ENCODE data around the gene RBM33.

The RBM33 gene

DNA sequence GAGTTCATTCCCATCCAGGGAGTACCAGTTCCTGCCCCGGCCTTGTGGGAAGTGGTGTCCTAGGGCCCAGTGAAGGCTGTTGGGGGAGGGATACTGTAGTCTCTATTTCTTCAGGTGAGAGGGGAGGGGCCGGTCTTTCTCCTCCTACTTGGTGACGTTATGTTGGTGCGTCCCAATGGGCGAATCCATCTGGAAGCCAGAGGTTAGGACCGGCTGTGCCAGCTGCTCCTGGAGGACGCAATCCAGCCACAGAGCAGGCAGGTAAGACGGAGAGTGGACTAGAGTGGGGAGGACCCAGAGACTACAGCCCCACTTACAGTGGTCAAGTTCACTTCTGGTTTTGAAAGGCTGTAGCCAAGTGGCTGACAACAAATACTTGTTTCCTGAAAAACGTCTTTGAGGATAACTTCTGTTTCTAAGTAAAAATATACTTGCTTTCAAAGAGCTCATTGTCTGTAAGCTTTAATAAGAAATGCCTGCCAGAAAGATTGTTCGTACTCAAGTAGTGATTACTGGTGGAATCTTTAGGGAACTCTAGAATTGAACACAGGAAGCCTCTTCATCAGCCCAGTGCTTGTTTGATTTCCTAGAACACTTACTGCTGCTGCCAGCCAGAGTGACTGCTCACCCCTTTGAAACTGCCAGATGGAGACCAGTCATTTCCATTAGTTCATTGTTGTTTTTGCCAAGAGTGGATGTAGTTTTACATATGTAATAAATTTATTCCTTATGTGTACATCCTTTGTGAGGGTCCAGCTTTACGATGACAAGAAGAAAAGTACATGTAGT lies 25.4 kb downstream of the RBM33 start:
- TF ChIP-seq TEAD4 (IDR thresholded peaks at IDR 0.05) (no peak), RAD21 (IDR thresholded peaks at IDR 0.05; ENCODE audit: low read depth) (no peak), YY1 (IDR thresholded peaks at IDR 0.05; ENCODE audit: low read depth) (no peak), TAF1 (IDR thresholded peaks at IDR 0.05; ENCODE audit: low read depth) (no peak), CEBPB (IDR thresholded peaks at IDR 0.05) (no peak), EP300 (IDR thresholded peaks at IDR 0.05; ENCODE audit: borderline replicate concordance) (no peak), NFIC (IDR thresholded peaks at IDR 0.05) (no peak), FOXM1 (IDR thresholded peaks at IDR 0.05; ENCODE audit: borderline replicate concordance, low read depth) (no peak), TCF12 (IDR thresholded peaks at IDR 0.05; ENCODE audit: low read depth) (no peak), EGR1 (IDR thresholded peaks at IDR 0.05) (no peak), ZBTB7A (IDR thresholded peaks at IDR 0.05; ENCODE audit: low read depth) (no peak), CREB1 (IDR thresholded peaks at IDR 0.05; ENCODE audit: low read depth) (no peak)
- TF ChIP-seq, protein P1, sequence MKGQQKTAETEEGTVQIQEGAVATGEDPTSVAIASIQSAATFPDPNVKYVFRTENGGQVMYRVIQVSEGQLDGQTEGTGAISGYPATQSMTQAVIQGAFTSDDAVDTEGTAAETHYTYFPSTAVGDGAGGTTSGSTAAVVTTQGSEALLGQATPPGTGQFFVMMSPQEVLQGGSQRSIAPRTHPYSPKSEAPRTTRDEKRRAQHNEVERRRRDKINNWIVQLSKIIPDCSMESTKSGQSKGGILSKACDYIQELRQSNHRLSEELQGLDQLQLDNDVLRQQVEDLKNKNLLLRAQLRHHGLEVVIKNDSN (IDR thresholded peaks at IDR 0.05): no peak
- TF ChIP-seq, protein P2, sequence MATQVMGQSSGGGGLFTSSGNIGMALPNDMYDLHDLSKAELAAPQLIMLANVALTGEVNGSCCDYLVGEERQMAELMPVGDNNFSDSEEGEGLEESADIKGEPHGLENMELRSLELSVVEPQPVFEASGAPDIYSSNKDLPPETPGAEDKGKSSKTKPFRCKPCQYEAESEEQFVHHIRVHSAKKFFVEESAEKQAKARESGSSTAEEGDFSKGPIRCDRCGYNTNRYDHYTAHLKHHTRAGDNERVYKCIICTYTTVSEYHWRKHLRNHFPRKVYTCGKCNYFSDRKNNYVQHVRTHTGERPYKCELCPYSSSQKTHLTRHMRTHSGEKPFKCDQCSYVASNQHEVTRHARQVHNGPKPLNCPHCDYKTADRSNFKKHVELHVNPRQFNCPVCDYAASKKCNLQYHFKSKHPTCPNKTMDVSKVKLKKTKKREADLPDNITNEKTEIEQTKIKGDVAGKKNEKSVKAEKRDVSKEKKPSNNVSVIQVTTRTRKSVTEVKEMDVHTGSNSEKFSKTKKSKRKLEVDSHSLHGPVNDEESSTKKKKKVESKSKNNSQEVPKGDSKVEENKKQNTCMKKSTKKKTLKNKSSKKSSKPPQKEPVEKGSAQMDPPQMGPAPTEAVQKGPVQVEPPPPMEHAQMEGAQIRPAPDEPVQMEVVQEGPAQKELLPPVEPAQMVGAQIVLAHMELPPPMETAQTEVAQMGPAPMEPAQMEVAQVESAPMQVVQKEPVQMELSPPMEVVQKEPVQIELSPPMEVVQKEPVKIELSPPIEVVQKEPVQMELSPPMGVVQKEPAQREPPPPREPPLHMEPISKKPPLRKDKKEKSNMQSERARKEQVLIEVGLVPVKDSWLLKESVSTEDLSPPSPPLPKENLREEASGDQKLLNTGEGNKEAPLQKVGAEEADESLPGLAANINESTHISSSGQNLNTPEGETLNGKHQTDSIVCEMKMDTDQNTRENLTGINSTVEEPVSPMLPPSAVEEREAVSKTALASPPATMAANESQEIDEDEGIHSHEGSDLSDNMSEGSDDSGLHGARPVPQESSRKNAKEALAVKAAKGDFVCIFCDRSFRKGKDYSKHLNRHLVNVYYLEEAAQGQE (IDR thresholded peaks at IDR 0.05; ENCODE audit: low read depth): no peak
- TF ChIP-seq, protein P3, sequence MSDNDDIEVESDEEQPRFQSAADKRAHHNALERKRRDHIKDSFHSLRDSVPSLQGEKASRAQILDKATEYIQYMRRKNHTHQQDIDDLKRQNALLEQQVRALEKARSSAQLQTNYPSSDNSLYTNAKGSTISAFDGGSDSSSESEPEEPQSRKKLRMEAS (IDR thresholded peaks at IDR 0.05): no peak

DNA sequence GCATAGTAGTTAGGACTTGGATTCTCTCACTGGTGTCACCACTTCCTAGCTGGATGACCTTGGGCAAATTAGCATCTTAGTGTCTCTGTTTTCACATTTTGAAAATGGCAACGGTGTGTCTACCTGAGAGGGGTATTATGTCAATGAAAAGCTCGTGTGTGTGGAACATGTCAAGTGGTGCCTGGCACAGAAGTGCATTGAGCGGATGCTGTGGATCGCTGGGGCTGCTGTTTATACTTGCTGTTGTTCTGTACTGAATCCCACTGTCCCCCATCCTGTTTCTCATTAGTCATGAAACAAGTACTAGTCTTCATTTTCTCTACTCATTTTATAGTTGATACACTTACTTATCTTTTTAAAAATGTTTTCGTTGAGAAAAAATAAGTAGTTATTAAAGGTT lies 26.1 kb downstream of the RBM33 start:
- TF ChIP-seq CREB1 (IDR thresholded peaks at IDR 0.05; ENCODE audit: low read depth): no peak
- TF ChIP-seq TAF1 (IDR thresholded peaks at IDR 0.05; ENCODE audit: low read depth): no peak
- TF ChIP-seq FOXM1 (IDR thresholded peaks at IDR 0.05; ENCODE audit: borderline replicate concordance, low read depth): no peak
- TF ChIP-seq RAD21 (IDR thresholded peaks at IDR 0.05; ENCODE audit: low read depth): no peak

DNA sequence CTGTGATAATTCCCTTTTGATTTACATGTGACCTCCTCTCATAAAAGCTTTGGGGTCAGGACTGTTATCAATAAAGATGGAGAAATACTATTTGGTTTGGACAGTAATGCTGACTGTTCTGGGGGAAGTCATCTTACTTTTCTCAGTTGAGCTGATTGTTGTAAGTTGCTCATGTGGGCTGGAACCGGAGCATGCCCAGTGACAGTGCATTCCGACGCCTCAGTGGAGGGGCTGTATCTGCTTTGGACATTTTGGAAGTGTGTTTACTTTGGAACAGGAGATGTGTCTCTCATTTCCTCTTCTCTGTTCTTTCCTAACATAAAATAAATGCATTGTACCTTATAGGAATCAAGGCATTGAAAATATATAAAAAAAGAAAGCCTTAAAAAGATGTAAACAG lies 30.1 kb downstream of the RBM33 start:
- TF ChIP-seq TEAD4 (IDR thresholded peaks at IDR 0.05): no peak
- no peak for TF ChIP-seq NFIC (IDR thresholded peaks at IDR 0.05)
- TF ChIP-seq YY1 (IDR thresholded peaks at IDR 0.05; ENCODE audit: low read depth): no peak
- TF ChIP-seq, protein P2 (IDR thresholded peaks at IDR 0.05; ENCODE audit: low read depth): no peak

DNA sequence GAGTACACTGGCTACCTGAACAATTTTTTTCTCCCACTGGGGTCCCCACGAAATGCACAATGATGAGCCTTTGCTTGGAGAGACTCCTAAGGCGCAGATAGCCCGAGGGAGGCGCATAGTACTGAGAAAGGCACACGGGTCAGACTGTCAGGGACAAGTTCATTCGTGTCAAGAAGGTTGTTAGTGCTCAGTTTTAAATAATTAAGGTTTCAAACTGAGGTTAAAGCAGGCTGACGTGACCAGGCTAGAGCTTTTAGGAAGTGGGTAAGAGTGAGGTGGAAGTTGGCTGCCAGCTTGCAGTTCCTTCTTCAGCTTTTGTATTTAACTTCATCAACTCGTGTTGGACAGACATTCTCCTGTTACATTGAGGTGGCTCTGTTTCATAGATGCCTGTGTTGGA lies 31.6 kb downstream of the RBM33 start:
- TF ChIP-seq, protein P3 (IDR thresholded peaks at IDR 0.05): no peak
- TF ChIP-seq YY1 (IDR thresholded peaks at IDR 0.05; ENCODE audit: low read depth): no peak
- no peak for TF ChIP-seq ZBTB7A (IDR thresholded peaks at IDR 0.05; ENCODE audit: low read depth)
- no peak for TF ChIP-seq TCF12 (IDR thresholded peaks at IDR 0.05; ENCODE audit: low read depth)
- TF ChIP-seq EGR1 (IDR thresholded peaks at IDR 0.05): no peak
- TF ChIP-seq, protein P1 (IDR thresholded peaks at IDR 0.05): no peak
- no peak for TF ChIP-seq TAF1 (IDR thresholded peaks at IDR 0.05; ENCODE audit: low read depth)
- no peak for TF ChIP-seq NFIC (IDR thresholded peaks at IDR 0.05)
- TF ChIP-seq TEAD4 (IDR thresholded peaks at IDR 0.05): no peak
- TF ChIP-seq, protein P2 (IDR thresholded peaks at IDR 0.05; ENCODE audit: low read depth): no peak

DNA sequence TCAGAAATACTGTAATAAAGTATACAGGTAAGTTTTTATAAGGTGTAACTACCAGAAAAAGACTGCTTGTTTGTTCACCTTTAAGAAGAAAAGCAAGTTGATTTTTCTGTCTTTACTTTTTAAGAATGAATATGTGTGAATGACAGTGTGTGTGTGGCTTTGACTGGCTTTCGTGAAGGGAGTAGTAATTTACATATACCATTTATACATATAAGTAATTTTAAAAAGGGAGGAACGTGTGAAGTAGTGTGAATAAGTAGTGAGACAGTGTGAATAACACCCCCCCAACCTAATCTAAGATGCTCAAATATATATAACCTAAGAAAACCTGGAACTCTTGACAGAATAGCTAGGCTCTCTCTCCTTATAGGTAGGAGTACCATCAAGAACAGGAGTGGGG lies 33.2 kb downstream of the RBM33 start:
- TF ChIP-seq NFIC (IDR thresholded peaks at IDR 0.05) (no peak), RAD21 (IDR thresholded peaks at IDR 0.05; ENCODE audit: low read depth) (no peak), FOXM1 (IDR thresholded peaks at IDR 0.05; ENCODE audit: borderline replicate concordance, low read depth) (no peak), TAF1 (IDR thresholded peaks at IDR 0.05; ENCODE audit: low read depth) (no peak), CEBPB (IDR thresholded peaks at IDR 0.05) (no peak), ZBTB7A (IDR thresholded peaks at IDR 0.05; ENCODE audit: low read depth) (no peak), YY1 (IDR thresholded peaks at IDR 0.05; ENCODE audit: low read depth) (no peak), EGR1 (IDR thresholded peaks at IDR 0.05) (no peak), TCF12 (IDR thresholded peaks at IDR 0.05; ENCODE audit: low read depth) (no peak), TEAD4 (IDR thresholded peaks at IDR 0.05) (no peak), EP300 (IDR thresholded peaks at IDR 0.05; ENCODE audit: borderline replicate concordance) (no peak), CREB1 (IDR thresholded peaks at IDR 0.05; ENCODE audit: low read depth) (no peak)
- TF ChIP-seq, protein P1 (IDR thresholded peaks at IDR 0.05): no peak
- TF ChIP-seq, protein P3 (IDR thresholded peaks at IDR 0.05): no peak
- TF ChIP-seq, protein P2 (IDR thresholded peaks at IDR 0.05; ENCODE audit: low read depth): no peak
